Lung (tissue), 12 donors: ENCODE measurements around the gene PPP2R5E. TPM values are rescaled to one million over a fixed set of nuclear protein-coding genes. Genes with fewer than 3 reads are reported as not detected.

Source experiments
- ATAC-seq: fragments of 200-7000 bp; cut with Tn5 transposase; one replicate; pipeline ENCODE4 v1.9.1; 2020; ENCODE audit warnings: moderate number of reproducible peaks; ENCODE audit not compliant: insufficient read depth, low FRiP score
- DNase-seq, 3 donors: peaks; one replicate each; pipeline ENCODE4 v3.0.0-alpha.2; 2013 to 2017
- H3K27ac ChIP-seq, 2 donors: one replicate each; pipeline ENCODE4 v1.5.1; 2013; ENCODE audit warnings: mild to moderate bottlenecking in 2 of 2, moderate library complexity in 2 of 2, control low read depth in 1 of 2, inconsistent platforms in 1 of 2, low read depth in 1 of 2, low read length in 1 of 2
- H3K27me3 ChIP-seq, 3 donors: one replicate each; pipeline ENCODE4 v1.5.1; 2013; ENCODE audit warnings: low read length in 2 of 3; ENCODE audit not compliant: control insufficient read depth in 3 of 3, insufficient read depth in 3 of 3
- H3K36me3 ChIP-seq, 4 donors: one replicate each; pipeline ENCODE4 v1.5.1; 2013; ENCODE audit warnings: low read length in 4 of 4, mild to moderate bottlenecking in 1 of 4, moderate library complexity in 1 of 4; ENCODE audit not compliant: control insufficient read depth in 4 of 4, insufficient read depth in 4 of 4
- H3K4me1 ChIP-seq, 5 donors: one replicate each; pipeline ENCODE4 v1.5.1; 2013; ENCODE audit warnings: low read length in 5 of 5, mild to moderate bottlenecking in 2 of 5, moderate library complexity in 1 of 5; ENCODE audit not compliant: control insufficient read depth in 5 of 5, insufficient read depth in 5 of 5
- H3K4me3 ChIP-seq: one replicate; pipeline ENCODE4 v1.5.1; 2013; ENCODE audit warnings: mild to moderate bottlenecking, control low read depth, moderate library complexity
- H3K9ac ChIP-seq, 2 donors: one replicate each; pipeline ENCODE4 v1.5.1; 2013; ENCODE audit warnings: low read length in 2 of 2, control low read depth in 1 of 2; ENCODE audit not compliant: insufficient read depth in 1 of 2
- H3K9me3 ChIP-seq, 4 donors: one replicate each; pipeline ENCODE4 v1.5.1; 2013; ENCODE audit warnings: low read length in 3 of 4, mild to moderate bottlenecking in 1 of 4, moderate library complexity in 1 of 4; ENCODE audit not compliant: control insufficient read depth in 4 of 4, insufficient read depth in 3 of 4
- CTCF ChIP-seq: IDR thresholded peaks from 2 replicates; pipeline ENCODE4 v1.5.1; 2012; ENCODE audit warnings: mild to moderate bottlenecking; ENCODE audit errors: control extremely low read depth, extremely low read depth
- WGBS, 2 donors: extraction: QIAGEN DNeasy Blood & Tissue Kit; methylation state at CpG; one replicate each; pipeline ENCODE4 v1.1.7; 2013; 5-methylcytosine and 5-hydroxymethylcytosine counted together
- polyA plus RNA-seq, 2 donors: library from polyadenylated mRNA; stranded (reverse); fragments of 200-250 nt; gene quantifications; one replicate each; pipeline ENCODE4 v1.2.1, GENCODE V29; 2013
- total RNA-seq, 2 donors: library from RNA; depleted of rRNA in 1 of 2; stranded (reverse); fragments of >200 nt in 1 of 2; gene quantifications; one replicate each; pipeline ENCODE4 v1.2.1, GENCODE V29; 2014 to 2021
- donor health status: control.
- donor health status: control.
- donor health status: Bipolar disorder and iron deficiency.
- donor health status: healthy.
- donor health status: DM: yes; HTN: yes; CAD: no.

Gene PPP2R5E
- total and polyA plus RNA-seq, 4 donors: 9.0 to 42.5 (median 25.7) TPM

GRCh38 chr14:63459738-63460137 lies 83.4 kb downstream of the PPP2R5E start:
- Histone ChIP-seq H3K27me3 (no peaks in the 10 kb centered on the region), H3K4me3 (no peak overlapping the region), H3K9me3 (no peaks in the 10 kb centered on the region), H3K4me1 (peaks cover 0 to 10% (median 4%) of the 10 kb centered on the region in 5 donors), H3K36me3 (no peaks in the 10 kb centered on the region), H3K27ac (no peak overlapping the region), H3K9ac (no peak overlapping the region)
- DNase-seq: no peak
- no peak for ATAC-seq
- WGBS, 2 donors: 62 to 66% methylated on average over 6 of the region's 6 CpGs
- no peak for TF ChIP-seq CTCF

DNA sequence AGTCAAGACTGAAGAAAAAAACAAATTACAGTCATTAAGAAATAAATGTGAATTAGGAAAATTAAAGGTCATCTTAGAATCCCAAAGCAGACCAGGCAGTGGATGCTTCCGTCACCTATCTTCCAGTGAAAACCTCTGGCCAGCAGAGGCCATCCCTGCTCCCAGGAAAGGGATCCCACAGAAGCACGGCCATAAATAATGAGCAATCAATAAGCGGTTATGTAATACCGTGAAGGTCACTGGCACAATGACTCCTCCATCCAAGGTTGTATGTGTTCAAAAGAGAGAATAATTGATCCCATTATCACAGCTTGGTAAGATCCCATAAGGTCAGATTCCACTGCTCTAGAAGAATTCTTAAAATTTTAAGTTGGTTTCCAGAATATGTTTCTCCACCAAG lies 85.7 kb downstream of the PPP2R5E start:
- no peaks in the 10 kb centered on the region for H3K27me3 ChIP-seq
- WGBS, 2 donors: 93 to 94% methylated on average over 4 of the region's 4 CpGs
- H3K9me3 ChIP-seq: no peaks in the 10 kb centered on the region
- ATAC-seq (no peak), DNase-seq (no peak)
- H3K27ac ChIP-seq: no peak overlapping the region
- H3K4me1 ChIP-seq: peaks cover 0 to 18% (median 8%) of the 10 kb centered on the region in 5 donors
- no peak overlapping the region for H3K9ac ChIP-seq
- TF ChIP-seq CTCF: no peak
- H3K4me3 ChIP-seq: no peak overlapping the region
- peaks cover 0 to 6% (median 3%) of the 10 kb centered on the region in 4 donors for H3K36me3 ChIP-seq

DNA sequence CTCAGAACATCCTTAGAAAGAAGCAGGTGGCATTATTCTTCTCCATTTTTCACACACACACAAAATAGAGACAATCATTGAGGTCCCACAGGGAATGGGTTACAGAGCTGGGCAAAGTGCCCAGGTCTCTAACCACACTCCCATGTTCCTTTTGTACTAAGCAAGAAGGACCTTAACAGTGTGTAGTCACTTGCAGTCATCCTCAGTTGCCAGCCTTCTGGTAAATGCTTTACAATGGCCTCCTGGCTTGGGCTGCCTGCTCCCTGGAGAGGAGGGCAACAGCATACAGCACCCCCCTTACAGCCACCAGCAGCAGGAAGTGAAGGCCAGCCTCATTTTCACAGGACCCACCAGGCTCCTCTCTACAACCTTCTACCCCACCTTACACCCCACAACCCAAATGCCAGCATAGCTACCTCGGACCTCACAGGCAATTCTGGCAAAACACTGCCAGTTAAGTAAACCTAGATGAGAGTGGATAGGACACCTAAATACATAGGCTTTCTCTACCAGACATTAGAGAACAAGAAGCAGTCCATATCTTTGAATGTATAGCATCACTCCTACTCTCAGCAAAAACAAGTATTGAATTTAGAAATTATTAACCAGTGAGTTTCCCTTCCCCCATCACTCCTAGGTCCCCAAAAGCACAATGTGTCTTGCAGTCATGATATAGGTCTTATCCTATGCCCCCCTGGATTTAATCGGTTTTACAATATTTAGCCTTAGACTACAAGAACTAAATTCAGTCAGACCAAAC lies 88.1 kb downstream of the PPP2R5E start:
- DNase-seq: peak in 1 of 3 donors; percentile 40
- Histone ChIP-seq H3K9me3 (no peaks in the 10 kb centered on the region), H3K9ac (no peak overlapping the region), H3K4me3 (no peak overlapping the region), H3K4me1 (peaks cover 0 to 17% (median 8%) of the 10 kb centered on the region in 5 donors), H3K27me3 (no peaks in the 10 kb centered on the region), H3K27ac (no peak overlapping the region), H3K36me3 (peaks cover 0 to 9% (median 4%) of the 10 kb centered on the region in 4 donors)
- 87% methylated on average over 2 of the region's 2 CpGs for WGBS, 2 donors
- no peak for TF ChIP-seq CTCF
- no peak for ATAC-seq

- ATAC-seq: no peak
- WGBS, 2 donors: 95 to 99% methylated on average over 3 of the region's 3 CpGs
Observed at GRCh38 chr14:63454436-63454835, 88.7 kb downstream of the PPP2R5E start.

More at GRCh38 chr14:63454436-63454835, 88.7 kb downstream of the PPP2R5E start:
- Histone ChIP-seq H3K4me3 (no peak overlapping the region), H3K4me1 (peaks cover 0 to 12% (median 8%) of the 10 kb centered on the region in 5 donors), H3K36me3 (peaks cover 0 to 9% (median 4%) of the 10 kb centered on the region in 4 donors), H3K9me3 (no peaks in the 10 kb centered on the region), H3K9ac (no peak overlapping the region), H3K27ac (no peak overlapping the region), H3K27me3 (no peaks in the 10 kb centered on the region)
- DNase-seq: no peak
- TF ChIP-seq CTCF: no peak
